HEK293 (cell line): ENCODE results near the gene SPATA2.

ENCODE experiments used
- CTCF ChIA-PET: fragments of 350-600 bp; formaldehyde crosslinking; extraction: SDS; loops from one replicate; lab custom pipeline; 2021; ENCODE audit warnings: antibody characterized with exemption; lab: Yijun Ruan, JAX
- POLR2A ChIA-PET: fragments of 300-600 bp; formaldehyde crosslinking; extraction: SDS; loops from one replicate; lab custom pipeline; 2020; ENCODE audit warnings: antibody characterized with exemption, inconsistent platforms; lab: Yijun Ruan, JAX
- H3K27ac ChIP-seq: fragments of 200-500 bp; sonication (Bioruptor generic); 2 replicates; pipeline ENCODE4 v1.5.1; 2014; ENCODE audit warnings: low read depth, low read length, control low read depth, inconsistent platforms; ENCODE audit errors: extremely low read depth
- H3K36me3 ChIP-seq, 2 experiments: fragments of 200-500 bp in 1 of 2; sonication (Bioruptor generic) in 1 of 2; 1 replicate in 1 of 2; 2 replicates in 1 of 2; pipeline ENCODE4 v1.5.1; 2014 to 2017; ENCODE audit warnings: inconsistent platforms in 2 of 2, low read length in 2 of 2; ENCODE audit not compliant: control insufficient read depth in 2 of 2, insufficient read depth in 1 of 2
- H3K4me1 ChIP-seq: fragments of 200-500 bp; sonication (Bioruptor generic); 2 replicates; pipeline ENCODE4 v1.5.1; 2014; ENCODE audit warnings: mild to moderate bottlenecking, low read length, inconsistent platforms; ENCODE audit not compliant: control insufficient read depth, insufficient read depth
- H3K4me3 ChIP-seq: 2 replicates; pipeline ENCODE4 v1.5.1; 2011; ENCODE audit warnings: low read depth, mild to moderate bottlenecking, control low read depth, low read length, moderate library complexity
- H3K9me3 ChIP-seq: fragments of 200-500 bp; sonication (Bioruptor generic); 2 replicates; pipeline ENCODE4 v1.5.1; 2014; ENCODE audit warnings: low read depth, low read length, inconsistent platforms; ENCODE audit not compliant: control insufficient read depth, insufficient read depth
- EGR2 ChIP-seq: fragments of 450-650 bp; formaldehyde crosslinking; IDR thresholded peaks from 2 replicates; pipeline ENCODE4 v1.5.1; 2016; ENCODE audit warnings: low read depth, missing biosample characterization, missing genetic modification characterization
- FEZF1 ChIP-seq: fragments of 450-650 bp; formaldehyde crosslinking; IDR thresholded peaks from 2 replicates; pipeline ENCODE4 v1.5.1; 2016; ENCODE audit warnings: missing biosample characterization, missing genetic modification characterization
- GLIS2 ChIP-seq: fragments of 450-650 bp; formaldehyde crosslinking; IDR thresholded peaks from 2 replicates; pipeline ENCODE4 v1.5.1; 2016; ENCODE audit warnings: missing biosample characterization, missing genetic modification characterization
- KLF7 ChIP-seq: fragments of 450-650 bp; formaldehyde crosslinking; IDR thresholded peaks from 2 replicates; pipeline ENCODE4 v1.5.1; 2016; ENCODE audit warnings: missing biosample characterization, missing genetic modification characterization, borderline replicate concordance
- KLF8 ChIP-seq: fragments of 450-650 bp; formaldehyde crosslinking; IDR thresholded peaks from 2 replicates; pipeline ENCODE4 v1.5.1; 2016; ENCODE audit warnings: missing biosample characterization, missing genetic modification characterization
- KLF9 ChIP-seq: fragments of 450-650 bp; formaldehyde crosslinking; IDR thresholded peaks from 2 replicates; pipeline ENCODE4 v1.5.1; 2016; ENCODE audit warnings: missing biosample characterization, missing genetic modification characterization, low read depth
- SCRT2 ChIP-seq: fragments of 450-650 bp; formaldehyde crosslinking; IDR thresholded peaks from 2 replicates; pipeline ENCODE4 v1.5.1; 2016; ENCODE audit warnings: missing biosample characterization, missing genetic modification characterization
- YY2 ChIP-seq: fragments of 450-650 bp; formaldehyde crosslinking; IDR thresholded peaks from 2 replicates; pipeline ENCODE4 v1.5.1; 2016; ENCODE audit warnings: missing biosample characterization, missing genetic modification characterization
- ZBTB17 ChIP-seq: fragments of 450-650 bp; formaldehyde crosslinking; IDR thresholded peaks from 2 replicates; pipeline ENCODE4 v1.5.1; 2016; ENCODE audit warnings: missing biosample characterization, missing genetic modification characterization
- ZBTB20 ChIP-seq: fragments of 450-650 bp; formaldehyde crosslinking; IDR thresholded peaks from 2 replicates; pipeline ENCODE4 v1.5.1; 2016; ENCODE audit warnings: missing biosample characterization, missing genetic modification characterization
- ZFHX2 ChIP-seq: fragments of 450-650 bp; formaldehyde crosslinking; conservative IDR thresholded peaks from 2 replicates; pipeline ENCODE4 v1.5.1; 2016; ENCODE audit warnings: missing biosample characterization, missing genetic modification characterization
- ZNF112 ChIP-seq: fragments of 450-650 bp; formaldehyde crosslinking; IDR thresholded peaks from 2 replicates; pipeline ENCODE4 v1.5.0; 2017; ENCODE audit warnings: missing biosample characterization, missing genetic modification characterization
- ZNF184 ChIP-seq: fragments of 450-650 bp; IDR thresholded peaks from 2 replicates; pipeline ENCODE4 v1.5.1; 2018; ENCODE audit warnings: missing biosample characterization, mild to moderate bottlenecking, missing genetic modification characterization
- ZNF19 ChIP-seq: fragments of 450-650 bp; formaldehyde crosslinking; IDR thresholded peaks from 2 replicates; pipeline ENCODE4; 2016; ENCODE audit warnings: missing biosample characterization, missing genetic modification characterization, low read depth
- ZNF473 ChIP-seq: fragments of 450-650 bp; formaldehyde crosslinking; IDR thresholded peaks from 2 replicates; pipeline ENCODE4 v1.5.1; 2017; ENCODE audit warnings: missing biosample characterization, missing genetic modification characterization
- ZNF529 ChIP-seq: fragments of 450-650 bp; formaldehyde crosslinking; IDR thresholded peaks from 2 replicates; pipeline ENCODE4 v1.5.1; 2017; ENCODE audit warnings: missing genetic modification characterization, missing biosample characterization; ENCODE audit not compliant: insufficient replicate concordance
- ZNF548 ChIP-seq: fragments of 450-650 bp; formaldehyde crosslinking; IDR thresholded peaks from 2 replicates; pipeline ENCODE4 v1.5.1; 2016; ENCODE audit warnings: missing biosample characterization, missing genetic modification characterization
- ZNF561 ChIP-seq: fragments of 450-650 bp; IDR thresholded peaks from 2 replicates; pipeline ENCODE4 v1.5.1; 2018; ENCODE audit warnings: missing biosample characterization, missing genetic modification characterization, borderline replicate concordance
- ZNF654 ChIP-seq: fragments of 450-650 bp; formaldehyde crosslinking; IDR thresholded peaks from 2 replicates; pipeline ENCODE4 v1.5.1; 2016; ENCODE audit warnings: low read depth, missing biosample characterization, missing genetic modification characterization
- ZNF76 ChIP-seq: fragments of 450-650 bp; formaldehyde crosslinking; IDR thresholded peaks from 2 replicates; pipeline ENCODE4; 2016; ENCODE audit warnings: low read depth, missing biosample characterization, missing genetic modification characterization, borderline replicate concordance
- TF ChIP-seq, protein P1 (sequence below): fragments of 450-650 bp; IDR thresholded peaks from 2 replicates; pipeline ENCODE4 v1.5.1; 2018; ENCODE audit warnings: missing biosample characterization, mild to moderate bottlenecking, missing genetic modification characterization
- TF ChIP-seq, protein P2 (sequence below): fragments of 450-650 bp; formaldehyde crosslinking; IDR thresholded peaks from 2 replicates; pipeline ENCODE4 v1.5.1; 2016; ENCODE audit warnings: missing biosample characterization, missing genetic modification characterization, low read depth

The SPATA2 gene

GRCh38 chr20:49888212-49889000 lies 26.9 kb downstream of the SPATA2 start (continued):
- TF ChIP-seq ZNF561 (tag by site-specific recombination) (peak; percentile 76; the same call in 1 of the 2 replicates), FEZF1 (peak; percentile 55; the same call in 1 of the 2 replicates), KLF9 (tag by site-specific recombination) (no peak), GLIS2 (tag by site-specific recombination) (peak; percentile 35; the same call in 1 of the 2 replicates), KLF7 (tag by site-specific recombination) (no peak), ZNF529 (tag by site-specific recombination) (no peak), ZNF19 (tag by site-specific recombination) (no peak), ZNF654 (peak; percentile 90), ZBTB20 (tag by site-specific recombination) (no peak), ZNF76 (no peak), ZNF112 (no peak), YY2 (tag by site-specific recombination) (0 out of 2 replicates have a peak, but pooled peaks have one; percentile 26), ZBTB17 (0 out of 2 replicates have a peak, but pooled peaks have one; percentile 26), ZNF184 (tag by site-specific recombination) (no peak), KLF8 (tag by site-specific recombination) (no peak), ZNF548 (tag by site-specific recombination) (no peak), ZNF473 (tag by site-specific recombination) (no peak)
- TF ChIP-seq, protein P1, sequence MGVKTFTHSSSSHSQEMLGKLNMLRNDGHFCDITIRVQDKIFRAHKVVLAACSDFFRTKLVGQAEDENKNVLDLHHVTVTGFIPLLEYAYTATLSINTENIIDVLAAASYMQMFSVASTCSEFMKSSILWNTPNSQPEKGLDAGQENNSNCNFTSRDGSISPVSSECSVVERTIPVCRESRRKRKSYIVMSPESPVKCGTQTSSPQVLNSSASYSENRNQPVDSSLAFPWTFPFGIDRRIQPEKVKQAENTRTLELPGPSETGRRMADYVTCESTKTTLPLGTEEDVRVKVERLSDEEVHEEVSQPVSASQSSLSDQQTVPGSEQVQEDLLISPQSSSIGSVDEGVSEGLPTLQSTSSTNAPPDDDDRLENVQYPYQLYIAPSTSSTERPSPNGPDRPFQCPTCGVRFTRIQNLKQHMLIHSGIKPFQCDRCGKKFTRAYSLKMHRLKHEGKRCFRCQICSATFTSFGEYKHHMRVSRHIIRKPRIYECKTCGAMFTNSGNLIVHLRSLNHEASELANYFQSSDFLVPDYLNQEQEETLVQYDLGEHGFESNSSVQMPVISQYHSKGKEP = peak; percentile 15; the same call in 1 of the 2 replicates

DNA sequence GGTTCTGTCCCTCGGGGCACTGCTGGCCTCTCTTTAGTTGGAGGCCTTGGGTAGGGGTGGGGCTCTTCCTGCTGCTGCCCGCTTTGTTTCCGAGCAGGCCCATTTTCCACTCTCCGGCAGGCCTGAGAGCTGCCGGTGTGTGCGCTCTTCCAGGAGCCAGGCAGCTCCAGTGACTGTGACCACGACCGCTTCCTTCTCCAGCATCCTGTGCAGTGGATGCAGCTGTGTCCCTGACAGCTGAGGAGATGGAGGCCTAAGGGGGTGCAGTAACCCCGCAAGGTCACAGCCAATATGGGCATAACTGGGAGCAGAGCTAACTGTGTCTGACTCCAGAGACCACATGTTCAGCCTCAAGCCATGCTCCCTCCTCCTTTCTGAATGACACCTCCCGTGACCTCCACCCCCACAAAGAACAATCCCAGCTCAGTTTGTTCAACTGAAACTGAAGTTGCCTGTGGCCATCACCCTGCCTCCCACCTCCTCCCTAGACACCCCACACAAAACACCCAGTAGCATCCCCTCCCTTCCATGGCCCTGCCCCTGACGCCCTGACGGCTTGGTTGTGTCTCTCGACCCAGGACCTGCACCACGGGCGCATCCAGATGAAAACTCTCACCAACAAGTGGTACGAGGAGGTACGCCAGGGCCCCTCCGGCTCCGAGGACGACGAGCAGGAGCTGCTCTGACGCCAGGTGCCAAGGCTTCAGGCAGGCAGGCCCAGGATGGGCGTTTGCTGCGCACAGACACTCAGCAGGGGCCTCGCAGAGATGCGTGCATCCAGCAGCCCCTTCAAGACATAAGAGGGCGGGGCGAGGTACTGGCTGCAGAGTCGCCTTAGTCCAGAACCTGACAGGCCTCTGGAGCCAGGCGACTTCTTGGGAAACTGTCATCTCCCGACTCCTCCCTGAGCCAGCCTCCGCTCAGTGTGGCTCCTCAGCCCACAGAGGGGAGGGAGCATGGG lies 27.8 kb downstream of the SPATA2 start:
- Histone ChIP-seq H3K4me3 (no peak overlapping the region), H3K4me1 (no peaks in the 10 kb centered on the region), H3K9me3 (no peaks in the 10 kb centered on the region), H3K27ac (no peak overlapping the region), H3K36me3 (peaks cover 0 to 56% of the 10 kb centered on the region in 2 experiments; a peak in 1 of 3 replicates)
- TF ChIP-seq SCRT2 (tag by site-specific recombination) (peak; percentile 61; the same call in 1 of the 2 replicates), EGR2 (tag by site-specific recombination) (peak; percentile 96), ZFHX2 (tag by site-specific recombination) (peak; percentile 86)
- TF ChIP-seq, protein P2, sequence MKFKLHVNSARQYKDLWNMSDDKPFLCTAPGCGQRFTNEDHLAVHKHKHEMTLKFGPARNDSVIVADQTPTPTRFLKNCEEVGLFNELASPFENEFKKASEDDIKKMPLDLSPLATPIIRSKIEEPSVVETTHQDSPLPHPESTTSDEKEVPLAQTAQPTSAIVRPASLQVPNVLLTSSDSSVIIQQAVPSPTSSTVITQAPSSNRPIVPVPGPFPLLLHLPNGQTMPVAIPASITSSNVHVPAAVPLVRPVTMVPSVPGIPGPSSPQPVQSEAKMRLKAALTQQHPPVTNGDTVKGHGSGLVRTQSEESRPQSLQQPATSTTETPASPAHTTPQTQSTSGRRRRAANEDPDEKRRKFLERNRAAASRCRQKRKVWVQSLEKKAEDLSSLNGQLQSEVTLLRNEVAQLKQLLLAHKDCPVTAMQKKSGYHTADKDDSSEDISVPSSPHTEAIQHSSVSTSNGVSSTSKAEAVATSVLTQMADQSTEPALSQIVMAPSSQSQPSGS = no peak
- ChIA-PET POLR2A (interaction anchor here (0.5 to 1.3 kb wide), 2 partner anchors 9 to 539 kb away, joined by 3 to 4 read pairs; no protein-coding TSS in a partner anchor), CTCF (interaction anchor here (0.6 to 4.6 kb wide), 26 partner anchors 9 to 675 kb away, joined by 3 to 56 read pairs (median 4); no protein-coding TSS in a partner anchor)
